ENCODE data around the gene SLC25A21. TPM values are rescaled to one million over a fixed set of nuclear protein-coding genes. Genes with fewer than 3 reads are reported as not detected.

The SLC25A21 gene
- total and polyA plus RNA-seq, 5 donors = 0.84 to 1.9 (median 1.3) TPM

GRCh38 chr14:36843410-36843809 lies 329.0 kb downstream of the SLC25A21 start:
- no peak overlapping the region for H3K4me3 ChIP-seq (ENCODE audit: low read length)
- H3K27me3 ChIP-seq (ENCODE audit: control insufficient read depth, insufficient read depth) = no peaks in the 10 kb centered on the region
- no peaks in the 10 kb centered on the region for H3K4me1 ChIP-seq (ENCODE audit: control insufficient read depth, insufficient read depth, low read length)
- intact Hi-C loops (cut with DNase I) = no loop called here
- DNase-seq (no peak), ATAC-seq (no peak)
- H3K9me3 ChIP-seq (ENCODE audit: control insufficient read depth, low read length) = no peaks in the 10 kb centered on the region
- WGBS = 68% methylated on average over 1 of the region's 1 CpG
- no peak overlapping the region for H3K27ac ChIP-seq (ENCODE audit: low read length)

GRCh38 chr14:36835128-36835527 lies 337.3 kb downstream of the SLC25A21 start:
- no peak overlapping the region for H3K27ac ChIP-seq (ENCODE audit: low read length)
- no peak for DNase-seq
- no peaks in the 10 kb centered on the region for H3K9me3 ChIP-seq (ENCODE audit: control insufficient read depth, low read length)
- H3K4me1 ChIP-seq (ENCODE audit: control insufficient read depth, insufficient read depth, low read length) = no peaks in the 10 kb centered on the region
- WGBS = 37% methylated on average over 2 of the region's 2 CpGs
- H3K27me3 ChIP-seq (ENCODE audit: control insufficient read depth, insufficient read depth) = no peaks in the 10 kb centered on the region
- intact Hi-C loops (cut with DNase I) = no loop called here
- H3K4me3 ChIP-seq (ENCODE audit: low read length) = no peak overlapping the region
- ATAC-seq = no peak

GRCh38 chr14:36834293-36834692 lies 338.1 kb downstream of the SLC25A21 start:
- H3K27ac ChIP-seq (ENCODE audit: low read length) = no peak overlapping the region
- H3K27me3 ChIP-seq (ENCODE audit: control insufficient read depth, insufficient read depth) = no peaks in the 10 kb centered on the region
- no peaks in the 10 kb centered on the region for H3K9me3 ChIP-seq (ENCODE audit: control insufficient read depth, low read length)
- intact Hi-C loops (cut with DNase I) = no loop called here
- 78% methylated on average over 2 of the region's 2 CpGs for WGBS
- no peak overlapping the region for H3K4me3 ChIP-seq (ENCODE audit: low read length)
- no peak for ATAC-seq
- peaks cover 2% of the 10 kb centered on the region for H3K4me1 ChIP-seq (ENCODE audit: control insufficient read depth, insufficient read depth, low read length)
- DNase-seq = no peak

- DNase-seq (no peak), ATAC-seq (no peak)
- no peaks in the 10 kb centered on the region for H3K9me3 ChIP-seq (ENCODE audit: control insufficient read depth, low read length)
- peaks cover 2% of the 10 kb centered on the region for H3K4me1 ChIP-seq (ENCODE audit: control insufficient read depth, insufficient read depth, low read length)
- H3K27ac ChIP-seq (ENCODE audit: low read length) = no peak overlapping the region
- H3K27me3 ChIP-seq (ENCODE audit: control insufficient read depth, insufficient read depth) = no peaks in the 10 kb centered on the region
- 18% methylated on average over 3 of the region's 3 CpGs for WGBS
- H3K4me3 ChIP-seq (ENCODE audit: low read length) = no peak overlapping the region
- intact Hi-C loops (cut with DNase I) = no loop called here
Observed at GRCh38 chr14:36829547-36829946, 342.9 kb downstream of the SLC25A21 start.

GRCh38 chr14:36827861-36828260 lies 344.5 kb downstream of the SLC25A21 start:
- Histone ChIP-seq H3K4me1 (ENCODE audit: control insufficient read depth, insufficient read depth, low read length) (peaks cover 2% of the 10 kb centered on the region), H3K4me3 (ENCODE audit: low read length) (no peak overlapping the region), H3K27me3 (ENCODE audit: control insufficient read depth, insufficient read depth) (no peaks in the 10 kb centered on the region), H3K27ac (ENCODE audit: low read length) (no peak overlapping the region), H3K9me3 (ENCODE audit: control insufficient read depth, low read length) (no peaks in the 10 kb centered on the region)
- intact Hi-C loops (cut with DNase I) = no loop called here
- ATAC-seq (no peak), DNase-seq (no peak)
- 0% methylated on average over 2 of the region's 2 CpGs for WGBS

GRCh38 chr14:36826614-36827013 lies 345.8 kb downstream of the SLC25A21 start:
- intact Hi-C loops (cut with DNase I) = no loop called here
- Histone ChIP-seq H3K9me3 (ENCODE audit: control insufficient read depth, low read length) (no peaks in the 10 kb centered on the region), H3K4me1 (ENCODE audit: control insufficient read depth, insufficient read depth, low read length) (peaks cover 2% of the 10 kb centered on the region), H3K27me3 (ENCODE audit: control insufficient read depth, insufficient read depth) (no peaks in the 10 kb centered on the region), H3K27ac (ENCODE audit: low read length) (no peak overlapping the region), H3K4me3 (ENCODE audit: low read length) (no peak overlapping the region)
- WGBS = 74% methylated on average over 6 of the region's 6 CpGs
- ATAC-seq (no peak), DNase-seq (no peak)

- Histone ChIP-seq H3K9me3 (ENCODE audit: control insufficient read depth, low read length) (no peaks in the 10 kb centered on the region), H3K4me1 (ENCODE audit: control insufficient read depth, insufficient read depth, low read length) (peaks cover 2% of the 10 kb centered on the region), H3K27ac (ENCODE audit: low read length) (no peak overlapping the region), H3K27me3 (ENCODE audit: control insufficient read depth, insufficient read depth) (no peaks in the 10 kb centered on the region), H3K4me3 (ENCODE audit: low read length) (no peak overlapping the region)
- intact Hi-C loops (cut with DNase I) = no loop called here
- ATAC-seq (no peak), DNase-seq (no peak)
- WGBS = 86% methylated on average over 4 of the region's 4 CpGs
Observed at GRCh38 chr14:36824854-36825253, 347.6 kb downstream of the SLC25A21 start.

- H3K27ac ChIP-seq (ENCODE audit: low read length) = no peak overlapping the region
- WGBS = 69% methylated on average over 4 of the region's 4 CpGs
- DNase-seq (no peak), ATAC-seq (no peak)
- no peaks in the 10 kb centered on the region for H3K4me1 ChIP-seq (ENCODE audit: control insufficient read depth, insufficient read depth, low read length)
- H3K9me3 ChIP-seq (ENCODE audit: control insufficient read depth, low read length) = no peaks in the 10 kb centered on the region
- H3K4me3 ChIP-seq (ENCODE audit: low read length) = no peak overlapping the region
- intact Hi-C loops (cut with DNase I) = no loop called here
- H3K27me3 ChIP-seq (ENCODE audit: control insufficient read depth, insufficient read depth) = no peaks in the 10 kb centered on the region
Observed at GRCh38 chr14:36823651-36824050, 348.8 kb downstream of the SLC25A21 start.

- no peak overlapping the region for H3K4me3 ChIP-seq (ENCODE audit: low read length)
- no peaks in the 10 kb centered on the region for H3K27me3 ChIP-seq (ENCODE audit: control insufficient read depth, insufficient read depth)
- H3K27ac ChIP-seq (ENCODE audit: low read length) = no peak overlapping the region
- no peaks in the 10 kb centered on the region for H3K4me1 ChIP-seq (ENCODE audit: control insufficient read depth, insufficient read depth, low read length)
- intact Hi-C loops (cut with DNase I) = no loop called here
- ATAC-seq (no peak), DNase-seq (no peak)
- H3K9me3 ChIP-seq (ENCODE audit: control insufficient read depth, low read length) = no peaks in the 10 kb centered on the region
Observed at GRCh38 chr14:36822685-36823084, 349.7 kb downstream of the SLC25A21 start.

- WGBS = 84% methylated on average over 1 of the region's 1 CpG
- no peaks in the 10 kb centered on the region for H3K9me3 ChIP-seq (ENCODE audit: control insufficient read depth, low read length)
- H3K4me3 ChIP-seq (ENCODE audit: low read length) = no peak overlapping the region
- no peaks in the 10 kb centered on the region for H3K4me1 ChIP-seq (ENCODE audit: control insufficient read depth, insufficient read depth, low read length)
- ATAC-seq (no peak), DNase-seq (no peak)
- no peaks in the 10 kb centered on the region for H3K27me3 ChIP-seq (ENCODE audit: control insufficient read depth, insufficient read depth)
- intact Hi-C loops (cut with DNase I) = no loop called here
- no peak overlapping the region for H3K27ac ChIP-seq (ENCODE audit: low read length)
Observed at GRCh38 chr14:36820901-36821300, 351.5 kb downstream of the SLC25A21 start.

- no peak for ATAC-seq
- Histone ChIP-seq H3K27me3 (ENCODE audit: control insufficient read depth, insufficient read depth) (no peaks in the 10 kb centered on the region), H3K4me3 (ENCODE audit: low read length) (no peak overlapping the region), H3K9me3 (ENCODE audit: control insufficient read depth, low read length) (no peaks in the 10 kb centered on the region), H3K27ac (ENCODE audit: low read length) (no peak overlapping the region), H3K4me1 (ENCODE audit: control insufficient read depth, insufficient read depth, low read length) (no peaks in the 10 kb centered on the region)
- DNase-seq = no peak
- intact Hi-C loops (cut with DNase I) = no loop called here
- WGBS = 49% methylated on average over 2 of the region's 2 CpGs
Observed at GRCh38 chr14:36820111-36820709, 352.2 kb downstream of the SLC25A21 start.

GRCh38 chr14:36818794-36819384 lies 353.5 kb downstream of the SLC25A21 start:
- intact Hi-C loops (cut with DNase I) = no loop called here
- Histone ChIP-seq H3K9me3 (ENCODE audit: control insufficient read depth, low read length) (no peaks in the 10 kb centered on the region), H3K4me1 (ENCODE audit: control insufficient read depth, insufficient read depth, low read length) (no peaks in the 10 kb centered on the region), H3K27me3 (ENCODE audit: control insufficient read depth, insufficient read depth) (no peaks in the 10 kb centered on the region), H3K27ac (ENCODE audit: low read length) (no peak overlapping the region), H3K4me3 (ENCODE audit: low read length) (no peak overlapping the region)
- DNase-seq (no peak), ATAC-seq (no peak)
- 21% methylated on average over 2 of the region's 2 CpGs for WGBS

Measured in right cardiac atrium (tissue), 5 donors.